H9 (cell line): ENCODE results near the gene MAP2K2. TPM values are rescaled to one million over a fixed set of nuclear protein-coding genes. Genes with fewer than 3 reads are reported as not detected.

Experiments
- DNase-seq: peaks from one replicate; pipeline ENCODE4 v3.0.0-alpha.2; 2017
- H2AFZ ChIP-seq: one replicate; pipeline ENCODE4 v1.6.1; 2013; ENCODE audit warnings: mild to moderate bottlenecking, low read length, control low read depth, moderate library complexity
- H2AK5ac ChIP-seq: 2 replicates; pipeline ENCODE4 v1.6.1; 2013; ENCODE audit warnings: low read length, control low read depth, mixed read lengths; ENCODE audit not compliant: insufficient read length
- H2BK120ac ChIP-seq: one replicate; pipeline ENCODE4 v1.6.1; 2013; ENCODE audit warnings: low read depth, mild to moderate bottlenecking, low read length, control low read depth, inconsistent platforms; ENCODE audit not compliant: poor library complexity, severe bottlenecking
- H2BK12ac ChIP-seq: 2 replicates; pipeline ENCODE4 v1.6.1; 2013; ENCODE audit warnings: low read length, control low read depth, mixed read lengths, low read depth; ENCODE audit not compliant: insufficient read length
- H2BK15ac ChIP-seq: 2 replicates; pipeline ENCODE4 v1.6.1; 2013; ENCODE audit warnings: low read depth, low read length, control low read depth
- H2BK20ac ChIP-seq: one replicate; pipeline ENCODE4 v1.6.1; 2013; ENCODE audit warnings: low read depth, mild to moderate bottlenecking, low read length, control low read depth, inconsistent platforms; ENCODE audit not compliant: poor library complexity, severe bottlenecking
- H2BK5ac ChIP-seq: 2 replicates; pipeline ENCODE4 v1.6.1; 2013; ENCODE audit warnings: low read length, control low read depth, mixed read lengths; ENCODE audit not compliant: insufficient read length
- H3K14ac ChIP-seq: 2 replicates; pipeline ENCODE4 v1.6.1; 2013; ENCODE audit warnings: low read length, control low read depth; ENCODE audit not compliant: insufficient read depth
- H3K18ac ChIP-seq: 2 replicates; pipeline ENCODE4 v1.6.1; 2013; ENCODE audit warnings: low read depth, mild to moderate bottlenecking, mixed read lengths, low read length, control low read depth; ENCODE audit not compliant: insufficient read length
- H3K23ac ChIP-seq: 2 replicates; pipeline ENCODE4 v1.6.1; 2013; ENCODE audit warnings: low read length, control low read depth, mixed read lengths, low read depth; ENCODE audit not compliant: insufficient read length
- H3K23me2 ChIP-seq: 2 replicates; pipeline ENCODE4 v1.6.1; 2013; ENCODE audit warnings: low read depth, mild to moderate bottlenecking, mixed read lengths, low read length, control low read depth; ENCODE audit not compliant: insufficient read length, poor library complexity, severe bottlenecking
- H3K27ac ChIP-seq: 2 replicates; pipeline ENCODE4 v1.5.1; 2013; ENCODE audit warnings: low read length, control low read depth, mixed read lengths, low read depth; ENCODE audit not compliant: insufficient read length
- H3K27me3 ChIP-seq: 2 replicates; pipeline ENCODE4 v1.6.1; 2013; ENCODE audit warnings: low read length, control low read depth, inconsistent platforms; ENCODE audit not compliant: insufficient read depth
- H3K4ac ChIP-seq: 2 replicates; pipeline ENCODE4 v1.6.1; 2013; ENCODE audit warnings: low read depth, mild to moderate bottlenecking, control low read depth, inconsistent platforms, low read length, moderate library complexity
- H3K4me1 ChIP-seq: 2 replicates; pipeline ENCODE4 v1.6.1; 2013; ENCODE audit warnings: low read length, control low read depth, inconsistent platforms; ENCODE audit not compliant: insufficient read depth
- H3K4me2 ChIP-seq: 2 replicates; pipeline ENCODE4 v1.6.1; 2013; ENCODE audit warnings: low read length, control low read depth, mixed read lengths; ENCODE audit not compliant: insufficient read length, insufficient read depth
- H3K56ac ChIP-seq: 2 replicates; pipeline ENCODE4 v1.6.1; 2013; ENCODE audit warnings: low read depth, mild to moderate bottlenecking, mixed read lengths, low read length, control low read depth; ENCODE audit not compliant: insufficient read length
- H3K79me1 ChIP-seq: 2 replicates; pipeline ENCODE4 v1.6.1; 2013; ENCODE audit warnings: low read depth, mild to moderate bottlenecking, moderate library complexity, low read length, control low read depth, inconsistent platforms; ENCODE audit not compliant: insufficient read depth, poor library complexity, severe bottlenecking
- H3K79me2 ChIP-seq: 2 replicates; pipeline ENCODE4 v1.6.1; 2013; ENCODE audit warnings: low read length, control low read depth, inconsistent platforms; ENCODE audit not compliant: insufficient read depth
- H3K9ac ChIP-seq: 2 replicates; pipeline ENCODE4 v1.6.1; 2013; ENCODE audit warnings: low read length, control low read depth, mixed read lengths; ENCODE audit not compliant: insufficient read length; ENCODE audit errors: extremely low read depth
- H3K9me3 ChIP-seq: one replicate; pipeline ENCODE4 v1.6.1; 2013; ENCODE audit warnings: low read depth, low read length, inconsistent platforms; ENCODE audit not compliant: control insufficient read depth
- H3T11ph ChIP-seq: one replicate; pipeline ENCODE4 v1.6.1; 2013; ENCODE audit warnings: mild to moderate bottlenecking, low read length, control low read depth, inconsistent platforms
- H4K20me1 ChIP-seq: one replicate; pipeline ENCODE4 v1.6.1; 2013; ENCODE audit not compliant: control insufficient read depth, insufficient read length, insufficient read depth
- H4K5ac ChIP-seq: 2 replicates; pipeline ENCODE4 v1.6.1; 2013; ENCODE audit warnings: low read depth, mild to moderate bottlenecking, mixed read lengths, low read length, control low read depth; ENCODE audit not compliant: insufficient read length
- H4K8ac ChIP-seq: replicated peaks from 2 replicates; pipeline ENCODE4 v1.6.1; 2013; ENCODE audit warnings: low read length, control low read depth, mixed read lengths, low read depth; ENCODE audit not compliant: insufficient read length
- H4K91ac ChIP-seq: 2 replicates; pipeline ENCODE4 v1.6.1; 2013; ENCODE audit warnings: low read depth, mild to moderate bottlenecking, moderate library complexity, mixed read lengths, low read length, control low read depth; ENCODE audit not compliant: insufficient read length
- H3K27ac Mint-ChIP-seq, 3 experiments: 2 replicates in 2 of 3; 3 replicates in 1 of 3; pipeline ENCODE4 v1.8.0; 2020 to 2021; ENCODE audit warnings: mixed read lengths in 3 of 3, mild to moderate bottlenecking in 1 of 3, moderate library complexity in 1 of 3
- H3K27me3 Mint-ChIP-seq: 2 replicates; pipeline ENCODE4 v1.8.0; 2021; ENCODE audit warnings: low read depth, mild to moderate bottlenecking, moderate library complexity, mixed read lengths
- H3K36me3 Mint-ChIP-seq, 3 experiments: 2 replicates in 2 of 3; 3 replicates in 1 of 3; pipeline ENCODE4 v1.8.0; 2020 to 2021; ENCODE audit warnings: low read depth in 3 of 3, mixed read lengths in 3 of 3; ENCODE audit not compliant: insufficient read depth in 1 of 3
- H3K4me1 Mint-ChIP-seq, 2 experiments: 2 replicates each; pipeline ENCODE4 v1.8.0; 2020; ENCODE audit warnings: mixed read lengths in 2 of 2
- H3K4me3 Mint-ChIP-seq, 2 experiments: 2 replicates in 1 of 2; 3 replicates in 1 of 2; pipeline ENCODE4 v1.8.0; 2020 to 2021; ENCODE audit warnings: mild to moderate bottlenecking in 2 of 2, mixed read lengths in 2 of 2, moderate library complexity in 1 of 2
- H3K9me3 Mint-ChIP-seq, 2 experiments: 2 replicates in 1 of 2; 3 replicates in 1 of 2; pipeline ENCODE4 v1.8.0; 2020; ENCODE audit warnings: mild to moderate bottlenecking in 2 of 2, mixed read lengths in 2 of 2, moderate library complexity in 1 of 2
- WGBS: extraction: QIAGEN DNeasy Blood & Tissue Kit; methylation state at CpG from one replicate; pipeline ENCODE4 v1.1.7; 2013; ENCODE audit warnings: missing lambda C conversion rate, low lambda C conversion rate, mixed read lengths; ENCODE audit not compliant: insufficient read length; ENCODE audit errors: extremely low coverage; 5-methylcytosine and 5-hydroxymethylcytosine counted together
- total RNA-seq: library from RNA; stranded (reverse); gene quantifications from 2 replicates; pipeline ENCODE4 v1.2.1, GENCODE V29; 2021
- TF ChIP-seq, protein P1 (sequence below): fragments of 200-600 bp; sonication (generic); conservative IDR thresholded peaks from 3 replicates; pipeline ENCODE4 v1.8.0; 2021; ENCODE audit warnings: antibody characterized with exemption, mild to moderate bottlenecking

MAP2K2 gene
- total RNA-seq, 1 experiment from 2014 or later, result 167 TPM

DNA sequence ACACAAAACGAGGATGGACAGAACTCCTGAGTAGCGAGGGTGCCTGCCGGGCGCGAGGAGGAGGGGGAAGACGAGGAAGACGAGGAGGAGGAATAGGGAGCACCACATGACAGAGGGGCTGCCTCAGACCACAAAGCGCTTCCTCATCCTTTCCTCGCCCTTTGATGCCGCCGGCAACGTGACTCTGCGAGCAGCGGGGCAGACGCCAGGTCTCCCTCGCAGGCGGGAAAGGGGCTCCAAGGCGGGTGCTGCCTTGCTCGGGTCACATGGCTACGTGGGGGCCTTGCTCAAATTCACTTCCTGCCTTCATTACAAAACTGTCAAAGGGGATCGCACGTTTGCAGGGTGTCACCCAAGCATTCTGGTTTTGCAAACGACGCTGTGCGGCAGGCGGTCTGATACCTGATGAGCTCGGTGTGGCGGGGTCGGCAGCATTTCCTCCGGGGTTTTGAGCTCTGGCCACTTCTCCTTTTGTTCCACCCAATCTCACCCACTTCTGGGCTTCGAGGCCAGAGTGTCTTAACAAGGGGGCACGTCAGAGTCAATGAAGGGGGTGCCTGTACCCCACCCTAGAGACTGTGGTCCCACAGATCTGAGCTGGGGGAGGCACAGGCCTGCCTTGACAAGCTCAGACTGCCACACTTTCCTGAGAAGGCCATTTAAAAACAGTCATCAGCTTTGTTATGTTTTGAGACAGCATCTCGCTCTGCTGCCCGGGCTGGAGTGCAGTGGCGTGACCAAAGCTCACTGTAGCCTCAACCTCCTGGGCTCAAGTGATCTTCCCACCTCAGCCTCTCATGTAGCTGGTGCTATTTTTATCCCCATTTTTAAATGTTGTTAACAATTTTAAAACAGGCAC, 14.9 kb downstream of the MAP2K2 start:
- Histone ChIP-seq H3K27ac (no peak overlapping the region), H3K27me3 (no peaks in the 10 kb centered on the region), H2BK120ac (no peak overlapping the region), H3K79me2 (no peaks in the 10 kb centered on the region), H3T11ph (no peak overlapping the region), H4K5ac (no peak overlapping the region), H4K8ac (no peak overlapping the region), H3K23me2 (no peaks in the 10 kb centered on the region), H2BK5ac (no peak overlapping the region), H3K9me3 (no peaks in the 10 kb centered on the region), H3K14ac (no peak overlapping the region), H3K79me1 (no peaks in the 10 kb centered on the region), H3K18ac (no peak overlapping the region), H2BK15ac (no peak overlapping the region), H3K9ac (no peak overlapping the region), H4K20me1 (no peaks in the 10 kb centered on the region), H2AFZ (no peak overlapping the region), H2AK5ac (no peak overlapping the region), H3K23ac (no peak overlapping the region), H3K56ac (no peak overlapping the region), H4K91ac (no peak overlapping the region), H3K4me1 (no peaks in the 10 kb centered on the region), H3K4me2 (no peak overlapping the region), H3K4ac (no peak overlapping the region), H2BK20ac (no peak overlapping the region), H2BK12ac (no peak overlapping the region)
- H3K27ac Mint-ChIP-seq, result peak overlapping the region in 1 of 3 experiments; percentile 83; a peak in 1 of 7 replicates
- H3K36me3 Mint-ChIP-seq, result peaks cover 62 to 90% (median 89%) of the 10 kb centered on the region in 3 experiments
- H3K9me3 Mint-ChIP-seq, result peaks cover 5% of the 10 kb centered on the region in 2 experiments; a peak in 2 of 5 replicates
- WGBS, result no CpG with 5 or more reads among the region's 35 CpGs
- TF ChIP-seq, protein P1, sequence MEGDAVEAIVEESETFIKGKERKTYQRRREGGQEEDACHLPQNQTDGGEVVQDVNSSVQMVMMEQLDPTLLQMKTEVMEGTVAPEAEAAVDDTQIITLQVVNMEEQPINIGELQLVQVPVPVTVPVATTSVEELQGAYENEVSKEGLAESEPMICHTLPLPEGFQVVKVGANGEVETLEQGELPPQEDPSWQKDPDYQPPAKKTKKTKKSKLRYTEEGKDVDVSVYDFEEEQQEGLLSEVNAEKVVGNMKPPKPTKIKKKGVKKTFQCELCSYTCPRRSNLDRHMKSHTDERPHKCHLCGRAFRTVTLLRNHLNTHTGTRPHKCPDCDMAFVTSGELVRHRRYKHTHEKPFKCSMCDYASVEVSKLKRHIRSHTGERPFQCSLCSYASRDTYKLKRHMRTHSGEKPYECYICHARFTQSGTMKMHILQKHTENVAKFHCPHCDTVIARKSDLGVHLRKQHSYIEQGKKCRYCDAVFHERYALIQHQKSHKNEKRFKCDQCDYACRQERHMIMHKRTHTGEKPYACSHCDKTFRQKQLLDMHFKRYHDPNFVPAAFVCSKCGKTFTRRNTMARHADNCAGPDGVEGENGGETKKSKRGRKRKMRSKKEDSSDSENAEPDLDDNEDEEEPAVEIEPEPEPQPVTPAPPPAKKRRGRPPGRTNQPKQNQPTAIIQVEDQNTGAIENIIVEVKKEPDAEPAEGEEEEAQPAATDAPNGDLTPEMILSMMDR, result no peak
- no peaks in the 10 kb centered on the region for H3K4me1 Mint-ChIP-seq
- H3K27me3 Mint-ChIP-seq, result no peaks in the 10 kb centered on the region
- no peak for DNase-seq
- no peak overlapping the region for H3K4me3 Mint-ChIP-seq
